ENCODE measurements around the gene DOK1.

GRCh38 chr2:74537140-74537539, 17.4 kb upstream of the DOK1 start:
- TF ChIP-seq EP300 (IDR thresholded peaks at IDR 0.05) (no peak), CTCF (IDR thresholded peaks at IDR 0.05) (no peak), POLR2A (IDR thresholded peaks at IDR 0.05) (no peak), POLR2AphosphoS5 (IDR thresholded peaks at IDR 0.05) (no peak)

Measured in stomach (tissue), 4 donors.